Mucosa of rectum (tissue), 2 donors: ENCODE data around the gene MEGF11.
"Not testable (repeated sequence)": the region's sequence is repeated elsewhere in the genome, so short reads cannot be mapped to it uniquely, and the experiment has no call there.

ENCODE experiments used
- H3K27ac ChIP-seq, 2 donors: one replicate each; pipeline ENCODE4 v1.7.0; 2013; ENCODE audit warnings: inconsistent platforms in 2 of 2, low read depth in 2 of 2, low read length in 2 of 2
- H3K27me3 ChIP-seq, 2 donors: one replicate each; pipeline ENCODE4 v1.7.0; 2013; ENCODE audit warnings: low read length in 2 of 2; ENCODE audit not compliant: control insufficient read depth in 2 of 2, insufficient read depth in 2 of 2
- H3K36me3 ChIP-seq, 2 donors: one replicate each; pipeline ENCODE4 v1.7.0; 2013; ENCODE audit warnings: low read length in 2 of 2; ENCODE audit not compliant: control insufficient read depth in 2 of 2, insufficient read depth in 2 of 2
- H3K4me1 ChIP-seq, 2 donors: one replicate each; pipeline ENCODE4 v1.7.0; 2013; ENCODE audit warnings: low read length in 2 of 2, mild to moderate bottlenecking in 1 of 2; ENCODE audit not compliant: control insufficient read depth in 2 of 2, insufficient read depth in 2 of 2
- H3K4me3 ChIP-seq, 2 donors: one replicate each; pipeline ENCODE4 v1.7.0; 2013; ENCODE audit warnings: low read length in 2 of 2
- H3K9ac ChIP-seq, 2 donors: one replicate each; pipeline ENCODE4 v1.7.0; 2013; ENCODE audit warnings: low read length in 2 of 2, low read depth in 1 of 2, mild to moderate bottlenecking in 1 of 2
- H3K9me3 ChIP-seq, 2 donors: one replicate each; pipeline ENCODE4 v1.7.0; 2013; ENCODE audit warnings: low read length in 2 of 2; ENCODE audit not compliant: control insufficient read depth in 2 of 2
- donor health status: healthy.
- donor health status: Normal muscosa, but diverticular disease.

The MEGF11 gene

DNA sequence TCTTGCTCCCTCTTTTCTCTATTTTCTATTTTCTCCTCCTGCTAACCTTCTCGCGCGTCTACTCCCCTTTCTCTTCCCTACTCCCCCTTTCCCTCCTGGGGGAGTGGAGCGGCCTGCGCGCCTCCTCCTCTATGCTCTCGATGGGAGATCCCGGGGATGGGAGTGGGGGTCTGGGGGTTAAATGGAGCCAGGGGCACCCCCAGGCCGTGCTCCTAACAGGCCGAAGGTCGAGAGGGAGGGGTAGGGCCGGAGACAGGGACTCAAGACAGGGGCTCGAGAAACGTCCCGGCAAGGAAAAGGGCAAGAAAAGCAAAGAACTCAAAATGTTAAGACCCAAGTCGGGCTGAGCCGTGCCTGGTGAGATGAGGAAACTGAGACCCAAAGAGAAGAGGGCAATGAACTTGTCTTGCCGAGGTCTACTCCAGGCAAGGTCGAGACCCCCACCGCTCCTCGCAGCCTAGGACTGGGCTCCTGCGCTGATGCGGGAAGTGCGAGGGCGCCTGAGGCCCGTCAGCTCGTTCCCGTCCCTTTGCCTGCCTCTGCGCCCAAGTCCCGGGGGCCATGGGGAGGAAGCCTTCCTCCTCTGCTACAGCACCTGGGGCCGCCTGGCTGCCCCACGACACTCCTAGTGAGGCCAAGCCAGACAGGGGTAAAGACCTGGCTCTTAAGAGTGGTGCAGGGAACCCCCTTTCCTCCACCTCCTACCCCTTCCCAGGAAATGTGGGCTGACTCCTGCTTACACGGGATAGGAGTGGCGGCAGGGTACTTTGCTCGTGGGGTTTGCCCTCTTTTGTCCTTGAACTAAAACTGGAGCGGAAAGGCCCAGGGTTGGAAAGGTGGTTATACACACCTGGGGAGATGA lies 770 bp upstream of the MEGF11 start:
- Histone ChIP-seq H3K27me3 (peaks cover 49 to 61% of the 10 kb centered on the region in 2 donors), H3K27ac (no peak overlapping the region), H3K4me3 (peak overlapping the region; percentile 27 to 43), H3K4me1 (peaks cover 11 to 12% of the 10 kb centered on the region in 2 donors), H3K9ac (no peak overlapping the region), H3K9me3 (no peaks in the 10 kb centered on the region), H3K36me3 (no peaks in the 10 kb centered on the region)

DNA sequence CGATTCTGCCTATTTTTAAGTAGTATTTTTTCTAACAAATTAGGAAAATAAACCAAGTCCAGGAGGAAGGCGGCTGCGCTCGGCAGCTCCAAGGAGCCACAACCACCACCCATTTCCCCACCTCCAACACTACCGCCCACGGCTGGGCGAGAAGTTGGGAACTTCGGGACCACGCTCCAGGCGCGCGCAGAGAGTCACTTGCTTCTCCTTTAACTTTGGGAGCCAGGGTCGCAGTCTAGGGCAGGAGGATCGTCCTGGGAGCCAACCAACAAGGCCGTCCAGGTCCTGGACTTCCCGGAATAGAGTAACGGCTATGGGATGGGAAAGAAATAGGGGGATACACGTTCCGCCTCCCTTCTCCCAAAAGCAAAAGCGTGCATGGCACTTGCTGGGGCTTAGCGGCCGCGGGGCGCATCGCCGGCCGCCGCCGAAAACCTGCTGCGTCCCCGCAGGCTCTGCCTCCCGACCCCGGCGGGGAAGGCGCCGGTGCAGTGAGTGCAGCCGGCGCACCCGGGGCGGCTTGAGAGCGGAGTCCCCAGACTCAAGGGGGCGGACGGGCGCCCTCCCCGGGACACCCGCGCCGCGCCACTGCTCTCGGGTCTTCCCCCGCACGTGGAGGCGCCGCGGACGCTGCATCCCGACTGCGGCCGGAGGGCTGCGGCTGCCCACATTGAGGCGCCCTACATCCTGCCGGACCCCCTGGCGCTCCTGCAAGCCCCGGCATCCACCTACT lies 699 bp downstream of the MEGF11 start:
- Histone ChIP-seq H3K9ac (peak overlapping the region in 1 of 2 donors; percentile 37), H3K36me3 (no peaks in the 10 kb centered on the region), H3K4me3 (peak overlapping the region; percentile 65 to 72), H3K27me3 (peaks cover 49 to 62% of the 10 kb centered on the region in 2 donors), H3K9me3 (no peaks in the 10 kb centered on the region), H3K27ac (no peak overlapping the region), H3K4me1 (peaks cover 11 to 12% of the 10 kb centered on the region in 2 donors)

DNA sequence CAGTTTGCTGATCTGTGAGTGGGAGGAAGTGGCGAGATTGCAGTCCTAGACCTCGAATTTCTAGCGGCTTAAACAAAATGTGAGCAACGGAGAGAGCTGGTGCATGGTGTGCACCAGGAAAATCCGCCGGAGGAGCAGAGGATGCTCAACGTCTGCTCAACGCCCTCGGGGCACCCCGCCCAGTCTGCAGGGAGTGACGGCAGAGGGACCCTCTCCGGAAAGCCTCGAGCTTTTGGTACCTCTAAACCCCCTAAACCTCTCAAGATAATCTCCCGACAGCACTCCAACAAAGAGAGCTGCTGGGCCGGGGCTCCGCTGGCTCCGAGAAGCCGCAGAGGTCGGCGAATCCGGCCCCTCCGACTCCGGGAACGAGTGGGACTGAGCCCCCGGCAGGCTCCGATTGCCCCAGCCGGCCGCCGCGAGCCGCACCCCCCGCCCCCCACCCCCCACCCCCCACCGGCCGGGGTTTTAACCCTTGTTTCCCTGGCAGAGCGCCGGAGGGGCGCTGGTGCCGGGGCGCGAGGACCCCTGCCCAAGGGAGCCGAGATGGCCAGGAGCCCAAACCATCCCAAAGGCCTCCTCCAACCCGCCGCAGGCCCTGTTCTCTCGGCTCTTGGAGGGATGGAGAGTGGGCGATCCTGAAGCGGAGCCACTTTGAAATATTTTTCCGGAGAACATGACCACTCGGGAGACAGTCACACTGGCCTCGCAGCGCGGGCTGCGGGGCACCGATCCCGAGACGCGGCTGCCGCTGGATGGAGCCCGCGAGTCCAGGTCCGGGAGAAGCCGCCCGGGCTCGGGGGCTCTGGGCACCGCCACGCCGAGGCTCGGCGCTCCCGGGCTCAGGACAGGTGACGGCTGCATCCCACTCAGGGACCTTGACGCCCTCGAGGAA lies 1.5 kb downstream of the MEGF11 start:
- Histone ChIP-seq H3K4me3 (peak overlapping the region; percentile 65 to 72), H3K9me3 (no peaks in the 10 kb centered on the region), H3K4me1 (peaks cover 11 to 12% of the 10 kb centered on the region in 2 donors), H3K27me3 (peaks cover 49 to 64% of the 10 kb centered on the region in 2 donors), H3K36me3 (no peaks in the 10 kb centered on the region), H3K9ac (peak overlapping the region in 1 of 2 donors; percentile 37), H3K27ac (no peak overlapping the region)

DNA sequence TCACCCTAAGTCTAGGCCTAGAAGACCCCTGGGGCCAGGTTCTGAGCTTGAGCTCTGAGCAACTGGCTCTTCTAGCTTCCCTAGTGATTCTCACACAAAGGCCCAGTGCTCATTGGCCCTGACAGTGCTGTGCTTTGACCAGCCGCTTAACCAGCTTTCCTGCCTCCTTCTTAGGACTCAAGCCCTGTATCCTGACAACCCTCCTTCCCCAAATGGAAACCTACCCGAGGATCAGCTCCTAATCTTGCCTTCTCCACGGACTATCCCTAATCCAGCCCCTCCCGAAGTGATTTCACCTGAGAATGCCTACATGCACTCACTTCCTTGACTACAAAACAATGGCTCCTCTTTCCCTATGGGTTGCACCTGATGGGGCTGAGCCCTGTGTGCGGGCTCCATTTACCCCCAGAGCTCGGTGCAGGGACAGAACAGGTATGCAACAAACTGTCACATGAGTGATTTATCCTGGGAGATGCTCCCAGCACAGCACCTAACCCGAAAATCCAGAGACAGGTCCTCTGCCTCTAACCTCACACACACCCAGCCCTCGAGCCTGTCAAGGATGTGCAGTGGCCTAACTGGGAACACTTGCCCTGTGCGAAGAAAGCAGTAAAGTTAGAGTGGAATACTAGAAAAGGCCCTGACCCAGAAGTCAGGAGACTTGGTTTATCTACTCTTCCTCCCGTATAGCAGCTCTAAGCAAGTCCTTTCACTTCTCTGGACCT lies 2.3 kb downstream of the MEGF11 start:
- no peaks in the 10 kb centered on the region for H3K9me3 ChIP-seq
- peaks cover 44 to 59% of the 10 kb centered on the region in 2 donors for H3K27me3 ChIP-seq
- no peak overlapping the region for H3K9ac ChIP-seq
- no peak overlapping the region for H3K27ac ChIP-seq
- H3K4me3 ChIP-seq = no peak overlapping the region
- H3K4me1 ChIP-seq = peaks cover 11 to 12% of the 10 kb centered on the region in 2 donors
- no peaks in the 10 kb centered on the region for H3K36me3 ChIP-seq

DNA sequence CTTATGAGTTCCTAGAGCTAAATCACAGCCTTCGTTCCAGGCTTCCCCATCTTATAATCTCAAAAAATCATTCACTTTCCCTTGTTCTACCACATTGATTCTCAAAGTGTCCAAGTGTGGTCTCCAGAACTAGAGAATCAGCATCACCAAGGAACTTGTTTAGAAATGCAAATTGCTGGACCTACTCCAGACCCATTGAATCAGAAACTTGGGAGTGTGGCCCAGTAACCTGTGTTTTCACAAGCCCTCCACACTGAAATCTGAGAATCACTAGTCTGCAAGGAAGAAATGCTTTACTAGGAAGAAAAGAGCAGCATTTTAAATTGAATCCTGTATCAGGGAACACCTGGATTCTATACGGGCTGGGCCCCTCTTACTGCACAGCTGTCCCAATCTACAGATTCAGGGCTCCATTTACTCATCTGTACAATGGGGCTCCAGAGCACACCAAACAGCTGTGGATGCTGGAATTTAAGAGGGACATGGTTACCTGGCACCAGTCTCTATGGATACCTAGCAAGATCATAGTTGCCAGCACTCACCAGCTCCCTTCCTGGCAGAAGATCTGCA lies 3.9 kb downstream of the MEGF11 start:
- no peak overlapping the region for H3K4me3 ChIP-seq
- peaks cover 11 to 12% of the 10 kb centered on the region in 2 donors for H3K4me1 ChIP-seq
- peaks cover 29 to 45% of the 10 kb centered on the region in 2 donors for H3K27me3 ChIP-seq
- H3K27ac ChIP-seq = no peak overlapping the region
- H3K36me3 ChIP-seq = no peaks in the 10 kb centered on the region
- no peak overlapping the region for H3K9ac ChIP-seq
- no peaks in the 10 kb centered on the region for H3K9me3 ChIP-seq

DNA sequence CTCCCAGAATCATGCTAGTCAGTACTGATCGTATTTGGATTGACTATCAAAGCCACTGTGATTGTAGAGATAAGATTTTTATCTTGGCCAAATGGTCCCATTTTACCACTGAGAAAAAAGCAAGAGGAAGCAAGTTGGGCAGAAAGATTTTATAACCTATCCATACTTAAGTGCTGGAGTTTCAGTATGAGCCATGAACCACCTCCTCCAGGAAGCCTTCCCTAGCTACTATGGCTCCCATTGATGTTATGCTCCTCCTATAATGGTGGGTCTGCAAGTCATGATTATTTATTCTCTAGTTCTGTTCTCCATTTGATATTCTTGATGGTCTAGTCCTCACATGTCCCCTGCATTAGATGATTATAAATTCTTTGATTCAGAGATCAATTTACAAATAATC lies 6.6 kb downstream of the MEGF11 start:
- no peak overlapping the region for H3K9ac ChIP-seq
- no peaks in the 10 kb centered on the region for H3K36me3 ChIP-seq
- H3K27ac ChIP-seq = no peak overlapping the region
- H3K27me3 ChIP-seq = peaks cover 15 to 24% of the 10 kb centered on the region in 2 donors
- no peaks in the 10 kb centered on the region for H3K9me3 ChIP-seq
- H3K4me1 ChIP-seq = no peaks in the 10 kb centered on the region
- H3K4me3 ChIP-seq = no peak overlapping the region

DNA sequence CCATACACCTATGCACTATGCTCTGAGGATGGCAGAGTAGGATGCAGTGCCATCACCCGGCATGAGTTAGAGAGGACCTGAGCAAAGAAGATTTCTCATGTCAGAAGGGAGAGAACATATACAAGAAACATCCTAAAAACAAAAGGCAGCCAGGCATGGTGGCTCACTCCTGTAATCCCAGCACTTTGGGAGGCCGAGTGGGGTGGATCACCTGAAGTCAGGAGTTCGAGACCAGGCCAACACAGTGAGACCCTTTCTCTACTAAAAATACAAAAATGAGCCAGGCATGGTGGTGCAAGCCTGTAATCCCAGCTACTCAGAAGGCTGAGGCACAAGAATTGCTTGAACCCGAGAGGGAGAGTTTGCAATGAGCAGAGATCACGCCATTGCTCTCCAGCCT lies 7.7 kb downstream of the MEGF11 start:
- not testable (repeated sequence) for H3K4me1 ChIP-seq, H3K9ac ChIP-seq, H3K9me3 ChIP-seq, H3K36me3 ChIP-seq, H3K4me3 ChIP-seq, H3K27ac ChIP-seq
- peaks cover 6 to 15% of the 10 kb centered on the region in 2 donors for H3K27me3 ChIP-seq

DNA sequence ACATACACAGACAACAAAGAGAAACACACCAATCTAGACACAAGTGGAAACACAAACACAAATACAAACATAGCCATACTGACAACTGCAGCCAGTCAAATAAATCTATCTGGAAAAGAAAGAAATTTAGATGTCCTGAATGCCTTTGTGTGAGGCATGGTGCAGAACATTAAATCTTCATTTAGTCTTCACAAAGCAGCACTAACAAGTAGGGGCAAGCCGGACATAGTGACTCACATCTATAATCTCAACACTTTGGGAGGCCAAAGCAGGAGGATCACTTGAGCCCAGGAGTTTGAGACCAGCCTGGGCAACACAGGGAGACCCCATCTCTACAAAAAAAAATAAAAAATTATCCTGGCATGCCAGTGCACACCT lies 11.7 kb downstream of the MEGF11 start:
- no peaks in the 10 kb centered on the region for H3K27me3 ChIP-seq
- no peaks in the 10 kb centered on the region for H3K36me3 ChIP-seq
- H3K9ac ChIP-seq = no peak overlapping the region
- no peak overlapping the region for H3K4me3 ChIP-seq
- H3K4me1 ChIP-seq = no peaks in the 10 kb centered on the region
- H3K9me3 ChIP-seq = no peaks in the 10 kb centered on the region
- H3K27ac ChIP-seq = no peak overlapping the region
